Endothelial cell of umbilical vein (primary cell): Measurements from ENCODE around the gene SH3PXD2A.

Experiments
- EZH2 ChIP-seq: IDR thresholded peaks from 2 replicates; pipeline ENCODE4 v1.6.1; 2012; ENCODE audit warnings: borderline replicate concordance, low read depth, mild to moderate bottlenecking, moderate library complexity, low read length, inconsistent platforms; ENCODE audit not compliant: severe bottlenecking
- GATA2 ChIP-seq: IDR thresholded peaks from 2 replicates; pipeline ENCODE4 v1.7.0; 2011; ENCODE audit warnings: low read depth, mild to moderate bottlenecking, moderate library complexity, mixed read lengths, low read length; ENCODE audit not compliant: insufficient read length, insufficient read depth
- POLR2A ChIP-seq: IDR thresholded peaks from 2 replicates; pipeline ENCODE4 v1.6.1; 2012; ENCODE audit warnings: low read depth, mild to moderate bottlenecking, control low read depth, low read length
- POLR2AphosphoS5 ChIP-seq: IDR thresholded peaks from 2 replicates; pipeline ENCODE4 v1.6.1; 2012; ENCODE audit warnings: low read depth, mild to moderate bottlenecking, control low read depth, low read length, moderate library complexity; ENCODE audit not compliant: insufficient read depth
- TF ChIP-seq, protein P1 (sequence below), 2 donors: IDR thresholded peaks; 1 replicate in 1 of 2; 2 replicates in 1 of 2; pipeline ENCODE4 v1.5.1; 2011; ENCODE audit warnings: low read length in 2 of 2, mild to moderate bottlenecking in 2 of 2, moderate library complexity in 2 of 2, control low read depth in 1 of 2, inconsistent platforms in 1 of 2, low read depth in 1 of 2; ENCODE audit not compliant: insufficient read depth in 1 of 2; ENCODE audit errors: extremely low read depth in 1 of 2

GRCh38 chr10:103633846-103634245 lies 221.5 kb downstream of the SH3PXD2A start:
- TF ChIP-seq, protein P1, sequence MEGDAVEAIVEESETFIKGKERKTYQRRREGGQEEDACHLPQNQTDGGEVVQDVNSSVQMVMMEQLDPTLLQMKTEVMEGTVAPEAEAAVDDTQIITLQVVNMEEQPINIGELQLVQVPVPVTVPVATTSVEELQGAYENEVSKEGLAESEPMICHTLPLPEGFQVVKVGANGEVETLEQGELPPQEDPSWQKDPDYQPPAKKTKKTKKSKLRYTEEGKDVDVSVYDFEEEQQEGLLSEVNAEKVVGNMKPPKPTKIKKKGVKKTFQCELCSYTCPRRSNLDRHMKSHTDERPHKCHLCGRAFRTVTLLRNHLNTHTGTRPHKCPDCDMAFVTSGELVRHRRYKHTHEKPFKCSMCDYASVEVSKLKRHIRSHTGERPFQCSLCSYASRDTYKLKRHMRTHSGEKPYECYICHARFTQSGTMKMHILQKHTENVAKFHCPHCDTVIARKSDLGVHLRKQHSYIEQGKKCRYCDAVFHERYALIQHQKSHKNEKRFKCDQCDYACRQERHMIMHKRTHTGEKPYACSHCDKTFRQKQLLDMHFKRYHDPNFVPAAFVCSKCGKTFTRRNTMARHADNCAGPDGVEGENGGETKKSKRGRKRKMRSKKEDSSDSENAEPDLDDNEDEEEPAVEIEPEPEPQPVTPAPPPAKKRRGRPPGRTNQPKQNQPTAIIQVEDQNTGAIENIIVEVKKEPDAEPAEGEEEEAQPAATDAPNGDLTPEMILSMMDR (IDR thresholded peaks at IDR 0.05; ENCODE audit: extremely low read depth in 1 of 2, insufficient read depth in 1 of 2, low read depth in 1 of 2, low read length in 2 of 2), result no peak
- TF ChIP-seq EZH2, result no peak
- TF ChIP-seq POLR2AphosphoS5, result no peak
- TF ChIP-seq POLR2A, result no peak
- TF ChIP-seq GATA2, result no peak
